ENCODE data around the gene SLC7A6OS.
"Not testable (repeated sequence)": the region's sequence is repeated elsewhere in the genome, so short reads cannot be mapped to it uniquely, and the experiment has no call there.

SLC7A6OS gene

DNA sequence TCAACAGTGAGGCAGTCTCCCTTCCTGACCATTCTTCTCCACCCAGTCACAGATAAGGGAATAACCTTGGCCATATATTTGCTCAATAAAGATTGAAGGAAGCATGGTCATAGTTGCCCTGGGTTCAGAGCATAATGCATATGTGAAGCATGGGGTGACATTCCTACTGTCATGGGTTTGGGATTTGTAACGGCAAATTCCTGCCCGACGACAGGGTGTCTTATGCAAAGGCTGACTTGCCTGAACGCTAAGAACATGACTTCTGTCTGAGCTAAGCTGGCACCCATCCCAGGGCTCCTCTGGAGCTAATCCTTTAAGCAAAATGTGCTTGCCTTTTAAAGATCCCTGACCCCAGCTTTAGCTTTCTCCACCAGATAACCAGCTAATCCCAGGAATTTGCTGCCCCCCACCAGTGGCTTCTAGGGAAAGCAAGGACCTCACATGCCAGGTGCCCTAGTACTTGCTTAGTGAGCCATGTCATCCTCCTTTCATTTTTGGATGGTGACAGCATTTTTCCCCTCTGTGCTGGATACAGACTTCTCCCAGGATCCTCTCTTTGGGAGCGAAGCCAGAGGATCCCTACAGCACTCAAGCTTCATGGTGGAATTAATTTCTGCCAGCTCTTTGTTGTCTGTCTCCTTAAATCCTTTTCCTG is 11.7 kb downstream of the SLC7A6OS start:
- no peak for DNase-seq (ENCODE audit: low read depth in 3 of 3)

- DNase-seq (ENCODE audit: low read depth in 3 of 3) = no peak
These were observed 12.4 kb downstream of the SLC7A6OS start for GRCh38 chr16:68298312-68298711.

DNA sequence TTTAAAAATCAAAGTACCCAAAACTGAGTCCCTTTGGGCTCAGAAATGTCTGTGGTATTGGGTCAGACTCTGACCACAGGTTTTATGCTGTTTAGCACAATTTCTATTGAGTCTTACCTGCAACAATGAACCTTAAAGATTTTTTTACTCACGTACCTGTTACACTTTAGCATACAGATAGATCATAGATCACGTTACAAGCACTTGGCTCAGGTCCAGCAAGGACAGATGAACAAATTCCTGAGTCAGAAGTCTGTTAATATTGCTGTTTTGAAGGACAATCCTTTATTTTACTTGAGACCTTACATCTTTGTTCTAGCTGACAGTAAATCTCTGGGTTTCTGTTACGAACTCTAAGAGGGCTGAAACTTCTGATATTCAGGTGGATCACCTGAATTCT is 12.8 kb downstream of the SLC7A6OS start:
- no peak for DNase-seq (ENCODE audit: low read depth in 3 of 3)

DNA sequence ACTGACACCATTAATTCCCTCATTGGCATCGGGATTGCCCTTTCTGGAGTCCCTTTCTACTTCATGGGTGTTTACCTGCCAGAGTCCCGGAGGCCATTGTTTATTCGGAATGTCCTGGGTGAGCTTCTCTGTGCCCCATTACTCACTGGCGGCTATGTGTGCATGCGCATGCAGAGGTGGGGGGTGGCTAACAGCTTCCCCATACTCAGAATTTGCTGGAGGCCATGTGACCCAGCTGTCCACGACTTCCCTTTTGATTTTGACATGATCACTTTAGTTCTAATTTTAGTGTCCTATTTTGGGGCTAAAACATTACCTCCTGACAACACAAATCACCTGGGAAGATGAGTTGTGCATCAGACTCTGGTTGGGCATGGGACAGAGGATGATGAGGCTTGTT is 14.1 kb downstream of the SLC7A6OS start:
- no peak for DNase-seq (ENCODE audit: low read depth in 3 of 3)

DNA sequence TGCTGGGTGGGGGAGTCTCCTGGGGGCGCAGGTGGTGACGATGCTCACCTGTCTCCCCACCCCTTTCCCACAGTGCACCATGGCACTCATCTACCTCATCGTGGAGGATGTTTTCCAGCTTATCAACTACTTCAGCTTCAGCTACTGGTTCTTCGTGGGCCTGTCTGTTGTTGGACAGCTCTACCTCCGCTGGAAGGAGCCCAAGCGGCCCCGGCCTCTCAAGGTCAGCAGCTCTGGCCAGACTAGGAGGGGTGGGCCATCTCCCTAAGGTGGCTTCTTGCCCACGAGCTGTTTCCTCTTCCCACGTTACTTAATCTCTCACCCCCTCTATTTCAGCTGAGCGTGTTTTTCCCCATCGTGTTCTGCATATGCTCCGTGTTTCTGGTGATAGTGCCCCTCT is 14.5 kb downstream of the SLC7A6OS start:
- DNase-seq (ENCODE audit: low read depth in 3 of 3) = no peak

- no peak for DNase-seq (ENCODE audit: low read depth in 3 of 3)
These were observed 18.3 kb downstream of the SLC7A6OS start for GRCh38 chr16:68292425-68292824.

GRCh38 chr16:68291227-68291626 is 19.5 kb downstream of the SLC7A6OS start:
- DNase-seq (ENCODE audit: low read depth in 3 of 3) = no peak

DNA sequence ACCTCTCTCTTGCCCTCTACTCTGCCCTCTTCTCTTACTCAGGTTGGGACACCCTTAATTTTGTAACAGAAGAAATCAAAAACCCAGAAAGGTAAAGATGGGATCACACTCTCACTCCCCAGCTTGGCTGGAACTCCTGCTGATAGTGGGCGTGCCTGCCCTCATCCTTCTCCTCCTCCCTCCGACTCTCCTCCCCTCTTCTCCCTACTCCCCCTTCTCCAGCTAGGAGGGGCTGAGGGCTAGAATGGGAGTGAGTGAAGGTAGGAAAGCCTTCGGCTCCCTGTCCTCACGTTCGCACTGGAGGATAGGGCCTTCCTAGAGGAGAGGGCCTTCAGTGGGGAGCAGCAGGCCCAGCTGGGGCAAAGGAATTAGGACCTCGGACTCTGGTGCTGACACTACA is 20.3 kb downstream of the SLC7A6OS start:
- DNase-seq (ENCODE audit: low read depth in 3 of 3) = no peak

- peak in 1 of 3 experiments; percentile 64 for DNase-seq (ENCODE audit: low read depth in 3 of 3)
These were observed 21.0 kb downstream of the SLC7A6OS start for GRCh38 chr16:68289621-68290329.

DNA sequence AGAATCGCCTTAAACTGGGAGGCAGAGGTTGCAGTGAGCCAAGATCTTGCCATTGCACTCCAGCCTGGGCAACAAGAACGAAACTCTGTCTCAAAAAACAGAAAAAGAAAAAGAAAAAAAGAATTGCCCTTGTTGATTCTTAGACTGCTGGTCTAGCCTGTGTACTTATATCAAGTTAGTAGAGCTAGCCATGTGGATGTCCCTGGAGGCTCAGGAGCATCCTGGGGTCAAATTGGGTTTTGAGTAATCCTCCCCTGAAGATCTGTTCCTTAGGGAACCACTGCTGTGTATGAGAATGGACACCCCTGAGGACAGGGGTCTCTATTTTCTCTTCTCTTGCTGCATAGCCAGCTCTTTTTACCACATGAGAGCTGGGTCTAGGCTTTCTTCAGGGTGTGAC is 21.5 kb downstream of the SLC7A6OS start:
- no peak for DNase-seq (ENCODE audit: low read depth in 3 of 3)

DNA sequence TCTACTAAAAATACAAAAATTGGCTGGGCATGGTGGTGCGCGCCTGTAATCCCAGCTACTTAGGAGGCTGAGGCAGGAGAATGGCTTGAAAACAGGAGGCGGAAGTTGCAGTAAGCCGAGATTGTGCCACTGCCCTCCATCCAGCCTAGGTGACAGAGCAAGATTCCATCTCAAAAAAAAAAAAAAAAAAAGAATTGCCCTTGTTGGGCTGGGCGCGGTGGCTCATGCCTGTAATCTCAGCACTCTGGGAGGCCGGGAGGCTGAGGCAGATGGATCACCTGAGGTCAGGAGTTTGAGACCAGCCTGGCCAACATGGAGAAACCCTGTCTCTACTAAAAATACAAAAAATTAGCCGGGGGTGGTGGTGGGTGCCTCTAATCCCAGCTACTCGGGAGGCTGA is 21.9 kb downstream of the SLC7A6OS start:
- not testable (repeated sequence) for DNase-seq (ENCODE audit: low read depth in 3 of 3)

DNA sequence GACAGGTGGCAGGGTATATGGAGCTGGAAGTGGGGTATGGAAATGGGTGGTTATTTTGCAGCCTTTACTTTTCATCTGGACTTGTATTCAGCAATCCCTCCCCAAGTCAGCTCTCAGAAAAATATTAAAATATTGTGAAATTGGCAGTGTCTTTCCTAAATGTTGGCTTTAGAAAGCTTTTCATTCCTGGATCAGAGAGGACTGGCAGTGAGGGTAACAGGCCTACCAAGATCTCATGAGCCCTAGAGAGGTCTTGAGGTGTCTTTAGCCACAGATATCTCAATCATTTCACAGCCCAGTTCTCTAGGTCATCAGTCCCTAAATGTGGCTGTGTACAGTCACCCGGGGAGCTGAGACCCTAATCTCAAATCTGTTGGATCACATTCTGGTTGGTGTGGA is 22.5 kb downstream of the SLC7A6OS start:
- no peak for DNase-seq (ENCODE audit: low read depth in 3 of 3)

DNA sequence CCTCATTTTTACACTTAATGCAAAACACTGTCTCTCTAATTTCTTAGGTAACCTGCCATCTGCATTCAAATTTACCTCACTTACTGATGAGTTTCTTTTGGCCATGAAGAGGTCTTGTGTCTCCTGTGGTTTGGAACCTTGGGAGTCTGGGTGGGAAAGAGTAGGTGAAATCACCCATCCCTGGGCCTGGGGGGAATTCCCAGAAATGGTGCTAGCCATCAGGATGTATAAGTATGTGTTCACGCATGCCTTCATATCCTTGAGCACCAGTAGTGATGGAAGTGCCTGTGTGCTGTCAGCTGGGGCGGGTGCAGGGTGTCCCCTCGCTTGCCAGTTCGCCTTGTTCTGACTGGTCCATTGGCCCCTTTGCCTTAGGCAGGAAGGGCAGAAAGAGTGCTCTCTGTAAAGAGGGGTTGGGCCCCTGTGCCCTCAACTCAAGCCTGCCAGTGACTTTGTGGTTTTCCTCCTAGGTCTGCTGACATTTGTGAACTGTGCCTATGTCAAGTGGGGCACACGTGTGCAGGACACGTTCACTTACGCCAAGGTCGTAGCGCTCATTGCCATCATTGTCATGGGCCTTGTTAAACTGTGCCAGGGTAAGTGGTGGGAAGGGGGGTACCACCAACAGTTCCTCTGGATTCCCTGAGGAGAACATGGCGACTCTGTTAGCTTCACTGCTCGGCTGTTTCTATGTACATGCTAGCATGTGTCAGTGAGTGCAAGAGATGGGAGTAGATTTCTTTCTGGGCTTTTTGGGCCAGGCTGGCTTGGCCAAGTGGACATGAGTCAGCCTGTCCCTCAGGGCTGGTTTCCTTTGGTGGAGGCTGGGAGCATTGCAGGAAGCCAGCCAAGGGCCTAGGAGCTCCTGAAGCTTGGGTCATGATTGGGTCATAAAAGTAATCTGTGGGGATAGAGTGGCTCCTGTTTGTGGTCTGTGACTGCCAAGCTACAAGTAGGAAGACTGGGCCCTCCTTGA is 23.2 kb downstream of the SLC7A6OS start:
- no peak for DNase-seq (ENCODE audit: low read depth in 3 of 3)

DNA sequence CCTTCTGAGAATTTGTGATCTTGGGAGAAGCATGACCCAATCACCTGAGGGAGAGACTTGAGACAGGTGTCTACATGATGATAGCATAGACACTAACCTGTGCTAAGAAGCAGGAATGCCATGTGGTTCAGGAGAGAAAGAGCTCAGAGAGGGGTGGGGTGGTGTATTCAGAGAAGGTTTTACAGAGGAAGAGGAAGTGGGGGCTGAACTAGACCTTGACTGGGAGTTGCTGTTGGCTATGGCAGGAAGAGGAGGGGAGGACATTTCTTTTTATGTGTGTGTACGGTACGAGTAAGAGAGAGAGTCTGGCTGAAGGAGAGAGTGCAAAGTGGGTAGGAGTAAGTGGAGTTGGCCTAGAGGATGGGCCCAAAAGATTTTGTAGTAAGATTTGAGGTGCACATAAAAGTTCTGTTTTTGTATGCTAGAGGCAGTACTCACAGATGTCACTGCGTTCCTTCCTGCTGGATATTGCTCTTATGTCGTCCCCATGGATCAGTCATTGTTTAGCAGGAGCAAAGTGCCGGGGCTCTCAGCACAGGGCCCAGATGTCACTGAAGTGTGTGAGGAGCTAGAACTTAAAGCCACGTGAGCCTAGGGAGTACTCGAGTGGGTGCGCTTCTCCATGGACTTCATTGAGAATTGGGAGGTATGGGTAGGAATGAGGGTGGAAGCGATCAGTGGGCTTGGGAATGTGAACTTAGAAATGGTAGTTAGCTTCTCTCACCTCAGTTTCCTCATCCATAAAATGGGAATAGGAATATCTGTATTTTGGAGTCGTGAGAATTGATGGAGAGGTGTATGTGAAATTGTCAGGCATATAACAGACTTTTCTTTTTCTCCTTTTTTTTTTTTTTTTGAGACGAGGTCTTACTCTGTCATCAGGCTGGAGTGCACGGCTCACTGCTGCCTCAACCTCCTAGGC is 24.3 kb downstream of the SLC7A6OS start:
- no peak for DNase-seq (ENCODE audit: low read depth in 3 of 3)

- DNase-seq (ENCODE audit: low read depth in 3 of 3) = no peak
These were observed 25.1 kb downstream of the SLC7A6OS start for GRCh38 chr16:68285683-68286082.

DNA sequence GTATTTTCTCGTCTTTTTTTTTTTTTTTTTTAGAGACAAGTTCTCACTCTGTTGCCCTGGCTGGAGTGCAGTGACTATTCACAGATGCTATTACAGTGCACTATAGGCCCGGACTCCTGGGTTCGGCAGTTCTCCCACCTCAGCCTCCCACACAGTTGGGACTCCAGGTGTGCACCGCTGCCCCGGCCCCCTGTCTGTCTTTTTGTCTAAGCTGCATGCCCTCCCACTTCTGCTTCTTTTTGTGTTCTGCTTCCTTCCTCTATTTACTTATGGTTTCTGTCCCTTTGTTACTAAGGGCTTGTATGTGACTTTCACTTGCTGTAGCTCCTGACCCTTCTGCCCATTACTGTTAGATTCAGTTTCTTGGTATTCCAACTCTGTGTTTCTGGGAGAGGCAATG is 25.9 kb downstream of the SLC7A6OS start:
- no peak for DNase-seq (ENCODE audit: low read depth in 3 of 3)

DNA sequence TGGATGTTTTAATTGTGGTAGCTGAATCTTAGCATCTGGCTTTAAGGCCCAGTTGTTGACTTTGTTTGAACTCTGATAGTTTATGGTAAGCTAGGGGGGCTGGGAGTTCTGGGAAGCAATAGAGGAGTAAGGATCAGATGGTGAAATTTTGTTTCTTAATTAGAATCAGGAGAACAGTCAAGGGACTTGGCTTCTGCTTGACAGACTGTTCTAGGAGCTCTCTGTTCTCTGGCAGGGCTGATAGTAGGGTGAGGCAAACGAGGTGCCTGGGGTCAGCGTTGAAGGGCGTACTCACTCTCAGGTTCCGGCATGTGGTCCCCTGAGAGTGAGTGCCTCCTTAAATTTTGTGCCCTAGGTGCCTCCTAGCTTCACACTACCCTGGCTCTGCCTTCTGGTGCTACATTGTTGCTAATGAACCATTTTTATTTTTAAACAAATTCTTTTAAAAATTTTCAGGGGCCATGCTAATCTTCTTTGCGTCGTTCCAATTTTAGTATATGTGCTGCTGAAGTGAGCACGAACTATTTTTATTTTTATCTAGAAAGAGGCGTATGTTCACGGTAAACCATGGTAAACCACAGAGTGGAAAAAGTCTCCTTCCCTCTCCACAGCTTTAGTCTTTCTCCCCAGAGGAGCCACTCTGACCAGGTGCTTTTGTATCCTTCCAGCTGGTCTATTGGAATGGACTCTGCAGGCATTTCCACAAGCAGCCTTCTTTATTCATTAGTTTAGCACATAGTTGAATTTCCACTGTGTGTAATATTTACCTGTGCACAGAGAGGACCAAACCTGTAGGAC is 26.7 kb downstream of the SLC7A6OS start:
- DNase-seq (ENCODE audit: low read depth in 3 of 3) = no peak

- no peak for DNase-seq (ENCODE audit: low read depth in 3 of 3)
These were observed 27.4 kb downstream of the SLC7A6OS start for GRCh38 chr16:68283346-68283745.

DNA sequence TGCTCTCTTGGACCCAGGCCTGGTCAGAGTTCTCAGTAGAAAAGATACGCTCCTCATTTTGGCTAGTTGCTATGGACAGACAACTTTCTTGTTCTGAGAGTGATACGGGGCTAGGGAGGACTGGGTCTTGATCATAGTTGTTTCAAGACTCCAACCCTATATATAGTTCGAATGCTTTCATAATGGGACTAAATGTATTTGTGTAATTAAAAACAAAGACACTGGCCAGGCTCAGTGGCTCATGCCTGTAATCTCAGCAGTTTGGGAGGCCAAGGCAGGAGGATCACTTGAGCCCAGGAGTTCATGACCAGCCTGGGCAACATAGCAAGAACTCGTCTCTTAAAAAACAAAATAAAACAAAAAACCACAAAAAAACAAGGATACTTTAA is 28.7 kb downstream of the SLC7A6OS start:
- DNase-seq (ENCODE audit: low read depth in 3 of 3) = no peak

DNA sequence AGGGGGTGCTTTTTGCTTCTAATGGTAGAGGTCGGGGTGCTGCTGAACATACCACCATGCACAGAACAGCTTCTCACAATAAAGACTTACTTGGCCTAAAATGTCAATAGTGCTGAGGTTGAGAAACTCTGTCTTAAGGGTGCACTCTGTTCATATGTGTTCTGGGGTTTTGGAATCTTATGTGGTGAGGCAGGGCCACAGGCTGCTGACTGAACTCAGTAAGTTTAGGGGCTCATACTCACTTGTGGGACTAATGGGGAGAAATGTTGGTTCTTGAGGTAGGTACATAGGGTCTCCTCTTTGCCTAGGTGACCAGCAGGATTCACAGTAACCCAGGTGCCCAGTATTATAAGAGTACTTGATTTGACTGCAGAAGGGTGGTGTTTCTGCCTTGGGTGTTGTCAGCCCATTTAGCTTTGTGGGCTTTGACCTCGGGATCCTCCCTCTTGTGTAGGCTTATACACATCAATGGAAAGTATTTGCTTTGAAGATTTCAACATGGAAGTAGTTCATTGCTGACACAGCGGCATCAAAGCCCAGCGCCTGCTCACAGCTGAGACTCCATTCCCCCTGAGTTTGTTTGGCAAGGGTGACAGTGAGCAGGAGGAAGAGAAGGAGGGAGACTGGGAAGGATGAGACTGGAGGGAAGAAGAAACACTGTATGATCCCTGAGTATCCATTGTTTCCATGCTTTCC is 29.2 kb downstream of the SLC7A6OS start:
- DNase-seq (ENCODE audit: low read depth in 3 of 3) = no peak

All from stimulated activated CD4-positive, alpha-beta T cell treated with anti-CD3 and anti-CD28 coated beads, TNF-alpha, amount 100 ng/mL, for 24 hours (primary cell).